Measurements from ENCODE around the gene CRYBG1. TPM values are rescaled to one million over a fixed set of nuclear protein-coding genes. Genes with fewer than 3 reads are reported as not detected.
A peak's percentile ranks its signal among the peaks of the same experiment; 100 is the strongest.

Gene CRYBG1
- total RNA-seq, 1 experiment from 2014 or later = 5.7 TPM

DNA sequence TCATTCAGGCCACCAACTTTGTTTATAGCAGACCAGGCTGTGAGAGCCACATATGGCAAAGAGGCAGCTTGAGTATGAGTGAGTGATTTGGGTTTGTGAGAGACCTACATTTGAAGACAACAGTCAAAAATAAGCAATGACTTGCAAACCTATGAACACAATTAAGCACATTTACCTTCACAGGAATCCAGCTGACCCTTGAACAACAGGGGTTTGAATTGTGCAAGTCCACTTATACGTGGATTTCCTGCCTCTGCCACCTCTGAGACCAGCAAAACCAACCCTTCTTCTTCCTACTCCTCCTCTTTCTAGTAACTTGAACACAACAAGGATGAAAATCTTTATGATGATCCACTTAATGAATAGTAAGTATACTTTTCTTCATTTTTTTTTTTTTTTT lies 258.7 kb downstream of the CRYBG1 start:
- no peak overlapping the region for H3K9ac ChIP-seq (ENCODE audit: extremely low read depth, insufficient read length, low read length)
- H2AFZ ChIP-seq (ENCODE audit: low read length) = no peak overlapping the region
- H3K18ac ChIP-seq (ENCODE audit: insufficient read length, low read depth, low read length) = no peak overlapping the region
- no peak overlapping the region for H3K56ac ChIP-seq (ENCODE audit: insufficient read length, low read depth, low read length)
- no peak overlapping the region for H4K5ac ChIP-seq (ENCODE audit: insufficient read length, low read depth, low read length)
- no peaks in the 10 kb centered on the region for H3K23me2 ChIP-seq (ENCODE audit: insufficient read length, low read depth, low read length, poor library complexity, severe bottlenecking)
- peaks cover 21 to 44% (median 36%) of the 10 kb centered on the region in 3 experiments for H3K36me3 Mint-ChIP-seq (ENCODE audit: insufficient read depth in 1 of 3, low read depth in 3 of 3)
- H3K9me3 ChIP-seq (ENCODE audit: control insufficient read depth, low read depth, low read length) = peaks cover 7% of the 10 kb centered on the region
- WGBS (ENCODE audit: extremely low coverage, insufficient read length, low lambda C conversion rate) = no CpG with 5 or more reads among the region's 1 CpG
- H3K9me3 Mint-ChIP-seq = peaks cover 14 to 18% of the 10 kb centered on the region in 2 experiments
- H3K79me1 ChIP-seq (ENCODE audit: insufficient read depth, low read depth, low read length, poor library complexity, severe bottlenecking) = no peaks in the 10 kb centered on the region
- no peaks in the 10 kb centered on the region; the same call in 1 of the 2 replicates for H3K27me3 Mint-ChIP-seq (ENCODE audit: low read depth)
- H3K14ac ChIP-seq (ENCODE audit: insufficient read depth, low read length) = no peak overlapping the region
- no peaks in the 10 kb centered on the region for H3K27me3 ChIP-seq (ENCODE audit: insufficient read depth, low read length)
- H2BK120ac ChIP-seq (ENCODE audit: low read depth, low read length, poor library complexity, severe bottlenecking) = no peak overlapping the region
- no peak overlapping the region for H3K4me3 Mint-ChIP-seq
- H3K79me2 ChIP-seq (ENCODE audit: insufficient read depth, low read length) = no peaks in the 10 kb centered on the region
- TF ChIP-seq, protein P1, sequence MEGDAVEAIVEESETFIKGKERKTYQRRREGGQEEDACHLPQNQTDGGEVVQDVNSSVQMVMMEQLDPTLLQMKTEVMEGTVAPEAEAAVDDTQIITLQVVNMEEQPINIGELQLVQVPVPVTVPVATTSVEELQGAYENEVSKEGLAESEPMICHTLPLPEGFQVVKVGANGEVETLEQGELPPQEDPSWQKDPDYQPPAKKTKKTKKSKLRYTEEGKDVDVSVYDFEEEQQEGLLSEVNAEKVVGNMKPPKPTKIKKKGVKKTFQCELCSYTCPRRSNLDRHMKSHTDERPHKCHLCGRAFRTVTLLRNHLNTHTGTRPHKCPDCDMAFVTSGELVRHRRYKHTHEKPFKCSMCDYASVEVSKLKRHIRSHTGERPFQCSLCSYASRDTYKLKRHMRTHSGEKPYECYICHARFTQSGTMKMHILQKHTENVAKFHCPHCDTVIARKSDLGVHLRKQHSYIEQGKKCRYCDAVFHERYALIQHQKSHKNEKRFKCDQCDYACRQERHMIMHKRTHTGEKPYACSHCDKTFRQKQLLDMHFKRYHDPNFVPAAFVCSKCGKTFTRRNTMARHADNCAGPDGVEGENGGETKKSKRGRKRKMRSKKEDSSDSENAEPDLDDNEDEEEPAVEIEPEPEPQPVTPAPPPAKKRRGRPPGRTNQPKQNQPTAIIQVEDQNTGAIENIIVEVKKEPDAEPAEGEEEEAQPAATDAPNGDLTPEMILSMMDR (conservative IDR thresholded peaks at IDR 0.05) = no peak
- peaks cover 8% of the 10 kb centered on the region; the same call in 1 of the 2 replicates for H3K4me1 ChIP-seq (ENCODE audit: insufficient read depth, low read length)
- H3K4ac ChIP-seq (ENCODE audit: low read depth, low read length) = no peak overlapping the region
- no peak overlapping the region for H2BK20ac ChIP-seq (ENCODE audit: low read depth, low read length, poor library complexity, severe bottlenecking)
- H2AK5ac ChIP-seq (ENCODE audit: insufficient read length, low read length) = no peak overlapping the region
- no peak for DNase-seq
- no peak overlapping the region for H4K91ac ChIP-seq (ENCODE audit: insufficient read length, low read depth, low read length)
- no peaks in the 10 kb centered on the region for H4K20me1 ChIP-seq (ENCODE audit: control insufficient read depth, insufficient read depth, insufficient read length)
- H2BK12ac ChIP-seq (ENCODE audit: insufficient read length, low read depth, low read length) = no peak overlapping the region
- no peak overlapping the region for H3T11ph ChIP-seq (ENCODE audit: low read length)
- H3K27ac ChIP-seq (ENCODE audit: insufficient read length, low read depth, low read length) = no peak overlapping the region
- no peak overlapping the region for H2BK5ac ChIP-seq (ENCODE audit: insufficient read length, low read length)
- no peak overlapping the region for H4K8ac ChIP-seq (replicated peaks; ENCODE audit: insufficient read length, low read depth, low read length)
- no peak overlapping the region for H3K23ac ChIP-seq (ENCODE audit: insufficient read length, low read depth, low read length)
- H3K4me2 ChIP-seq (ENCODE audit: insufficient read depth, insufficient read length, low read length) = no peak overlapping the region
- peaks cover 37 to 41% of the 10 kb centered on the region in 2 experiments for H3K4me1 Mint-ChIP-seq
- H2BK15ac ChIP-seq (ENCODE audit: low read depth, low read length) = no peak overlapping the region
- peak overlapping the region in 1 of 3 experiments; percentile 45; a peak in 1 of 7 replicates for H3K27ac Mint-ChIP-seq
